HG02610 (cell line): ENCODE data around the gene LZTS3.
"Not testable (repeated sequence)": the region's sequence is repeated elsewhere in the genome, so short reads cannot be mapped to it uniquely, and the experiment has no call there.

Source experiments
- ATAC-seq: cut with Tn5 transposase; IDR thresholded peaks from one replicate; pipeline ENCODE4 v1.9.1; 2021; ENCODE audit warnings: mild to moderate bottlenecking, moderate library complexity; ENCODE audit not compliant: unreplicated experiment

LZTS3 gene

GRCh38 chr20:3168829-3169590, 4.3 kb downstream of the LZTS3 start:
- no peak for ATAC-seq

- no peak for ATAC-seq
Measured at GRCh38 chr20:3168079-3168828, 5.1 kb downstream of the LZTS3 start.

- no peak for ATAC-seq
Measured at GRCh38 chr20:3167738-3168078, 5.6 kb downstream of the LZTS3 start.

GRCh38 chr20:3166913-3167342, 6.4 kb downstream of the LZTS3 start:
- ATAC-seq = no peak

GRCh38 chr20:3166338-3166912, 6.9 kb downstream of the LZTS3 start:
- no peak for ATAC-seq

- ATAC-seq = no peak
Measured at GRCh38 chr20:3165473-3166337, 7.6 kb downstream of the LZTS3 start.

- no peak for ATAC-seq
Measured at GRCh38 chr20:3164763-3165410, 8.5 kb downstream of the LZTS3 start.

GRCh38 chr20:3164043-3164762, 9.1 kb downstream of the LZTS3 start:
- no peak for ATAC-seq

GRCh38 chr20:3163099-3164042, 10.0 kb downstream of the LZTS3 start:
- no peak for ATAC-seq

GRCh38 chr20:3162080-3162611, 11.2 kb downstream of the LZTS3 start:
- no peak for ATAC-seq

- ATAC-seq = no peak
Measured at GRCh38 chr20:3161316-3162079, 11.9 kb downstream of the LZTS3 start.

- ATAC-seq = no peak
Measured at GRCh38 chr20:3160418-3160817, 12.9 kb downstream of the LZTS3 start.

GRCh38 chr20:3158968-3159431, 14.3 kb downstream of the LZTS3 start:
- ATAC-seq = no peak

- ATAC-seq = no peak
Measured at GRCh38 chr20:3157817-3158216, 15.5 kb downstream of the LZTS3 start.

- ATAC-seq = peak; percentile 71
Measured at GRCh38 chr20:3156811-3157619, 16.3 kb downstream of the LZTS3 start.

- not testable (repeated sequence) for ATAC-seq
Measured at GRCh38 chr20:3152057-3152644, 21.2 kb downstream of the LZTS3 start.
